Renal cortex interstitium (tissue), 3 donors: ENCODE results near the gene PDP2. TPM values are rescaled to one million over a fixed set of nuclear protein-coding genes. Genes with fewer than 3 reads are reported as not detected.

Source experiments
- polyA plus RNA-seq, 3 donors: library from polyadenylated mRNA; unstranded; fragments of 120-200 nt; gene quantifications; one replicate each; pipeline ENCODE4 v1.2.1, GENCODE V29; 2013; ENCODE audit not compliant: insufficient read length in 3 of 3

The PDP2 gene
- polyA plus RNA-seq, 3 donors, result 12.2 to 17.0 (median 13.2) TPM

Other genes starting within 250 kb of the PDP2 start
- 10 to 100 TPM; 65.0 to 70.8 (median 67.1) TPM for gene CMTM4, start 183.8 kb upstream of the PDP2 start, polyA plus RNA-seq
- gene DYNC1LI2, start 128.9 kb upstream of the PDP2 start, polyA plus RNA-seq, result 100 to 1,000 TPM; 109 to 156 (median 115) TPM
- gene TERB1, start 78.9 kb upstream of the PDP2 start, polyA plus RNA-seq, result under 1 TPM in 1 of 3 donors, not detected in 2; 0.20 TPM
- 10 to 100 TPM; 78.3 to 99.4 (median 94.8) TPM for gene NAE1, start 49.5 kb upstream of the PDP2 start, polyA plus RNA-seq
- gene CA7, start 36.1 kb upstream of the PDP2 start, polyA plus RNA-seq, result under 1 TPM; 0.28 to 0.45 (median 0.32) TPM
- 100 to 1,000 TPM; 215 to 316 (median 241) TPM for gene CDH16, start 38.4 kb downstream of the PDP2 start, polyA plus RNA-seq
- 1 to 10 TPM; 2.2 to 4.1 (median 2.4) TPM for gene RRAD, start 45.0 kb downstream of the PDP2 start, polyA plus RNA-seq
- 100 to 1,000 TPM in 2 of 3 donors, 10 to 100 TPM in 1; 81.7 to 105 (median 103) TPM for gene CIAO2B, start 53.9 kb downstream of the PDP2 start, polyA plus RNA-seq
- gene CES2, start 55.0 kb downstream of the PDP2 start, polyA plus RNA-seq, result 10 to 100 TPM; 41.5 to 50.6 (median 43.1) TPM
- gene CES3, start 80.8 kb downstream of the PDP2 start, polyA plus RNA-seq, result 1 to 10 TPM; 2.1 to 5.1 (median 2.8) TPM
- 10 to 100 TPM in 1 of 3 donors, 1 to 10 TPM in 2; 7.6 to 13.5 (median 8.5) TPM for gene CES4A, start 108.1 kb downstream of the PDP2 start, polyA plus RNA-seq
- gene CBFB, start 148.6 kb downstream of the PDP2 start, polyA plus RNA-seq, result 10 to 100 TPM; 71.7 to 76.4 (median 75.3) TPM
- 10 to 100 TPM; 23.9 to 28.2 (median 25.0) TPM for gene PHAF1, start 229.4 kb downstream of the PDP2 start, polyA plus RNA-seq